ENCODE measurements around the gene RGS14.

The RGS14 gene

DNA sequence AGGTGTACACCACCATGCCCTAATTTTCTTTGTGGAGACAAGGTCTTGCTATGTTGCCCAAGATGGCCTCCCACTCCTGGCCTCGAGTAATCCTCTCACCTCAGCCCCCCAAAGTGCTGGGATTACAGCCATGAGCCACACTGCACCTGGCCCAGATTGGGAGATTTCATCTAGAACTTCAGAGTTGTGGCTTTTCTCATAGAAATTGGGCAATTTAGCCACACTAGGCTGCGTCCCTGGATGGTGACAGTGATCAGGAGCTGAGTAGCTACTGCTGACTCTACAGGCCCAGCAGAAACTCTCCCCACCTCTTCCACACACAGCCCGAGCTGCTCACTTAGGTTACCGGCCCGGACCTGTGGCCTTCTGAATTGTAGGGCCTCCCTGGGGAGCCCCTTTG lies 35.0 kb downstream of the RGS14 start:
- TF ChIP-seq, protein P1, sequence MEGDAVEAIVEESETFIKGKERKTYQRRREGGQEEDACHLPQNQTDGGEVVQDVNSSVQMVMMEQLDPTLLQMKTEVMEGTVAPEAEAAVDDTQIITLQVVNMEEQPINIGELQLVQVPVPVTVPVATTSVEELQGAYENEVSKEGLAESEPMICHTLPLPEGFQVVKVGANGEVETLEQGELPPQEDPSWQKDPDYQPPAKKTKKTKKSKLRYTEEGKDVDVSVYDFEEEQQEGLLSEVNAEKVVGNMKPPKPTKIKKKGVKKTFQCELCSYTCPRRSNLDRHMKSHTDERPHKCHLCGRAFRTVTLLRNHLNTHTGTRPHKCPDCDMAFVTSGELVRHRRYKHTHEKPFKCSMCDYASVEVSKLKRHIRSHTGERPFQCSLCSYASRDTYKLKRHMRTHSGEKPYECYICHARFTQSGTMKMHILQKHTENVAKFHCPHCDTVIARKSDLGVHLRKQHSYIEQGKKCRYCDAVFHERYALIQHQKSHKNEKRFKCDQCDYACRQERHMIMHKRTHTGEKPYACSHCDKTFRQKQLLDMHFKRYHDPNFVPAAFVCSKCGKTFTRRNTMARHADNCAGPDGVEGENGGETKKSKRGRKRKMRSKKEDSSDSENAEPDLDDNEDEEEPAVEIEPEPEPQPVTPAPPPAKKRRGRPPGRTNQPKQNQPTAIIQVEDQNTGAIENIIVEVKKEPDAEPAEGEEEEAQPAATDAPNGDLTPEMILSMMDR (IDR thresholded peaks at IDR 0.05; ENCODE audit: borderline replicate concordance, insufficient read depth, low read depth, low read length) = no peak
- H3K4me3 ChIP-seq (ENCODE audit: low read depth, low read length) = no peak overlapping the region

DNA sequence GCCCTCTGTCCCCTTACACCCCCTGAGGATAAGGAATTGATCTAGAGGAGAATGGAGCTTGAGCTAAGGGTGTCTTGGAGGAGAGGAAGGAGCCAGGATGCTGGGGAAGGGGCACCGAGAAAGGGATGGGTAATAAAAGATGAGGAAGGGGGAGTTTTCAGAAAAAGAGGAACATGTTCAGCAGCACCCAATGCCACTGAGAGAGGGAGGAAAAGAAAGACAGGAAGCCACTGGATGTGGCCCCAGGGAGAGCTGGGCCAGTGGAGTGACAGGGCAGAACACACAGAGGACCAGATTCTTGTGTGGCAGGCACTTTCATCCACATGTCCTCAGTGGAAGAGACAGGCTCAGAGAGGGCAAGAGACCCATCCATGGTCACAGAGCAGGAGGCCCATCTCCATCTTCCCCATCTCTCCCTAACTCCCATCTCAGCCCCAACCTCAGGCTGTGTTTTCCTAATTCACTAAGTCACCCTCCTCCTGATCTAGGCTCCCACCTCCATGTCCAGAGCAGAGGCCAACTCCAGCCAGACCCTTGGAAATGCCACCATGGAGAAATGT lies 35.6 kb downstream of the RGS14 start:
- TF ChIP-seq, protein P1 (IDR thresholded peaks at IDR 0.05; ENCODE audit: borderline replicate concordance, insufficient read depth, low read depth, low read length) = no peak
- no peak overlapping the region for H3K4me3 ChIP-seq (ENCODE audit: low read depth, low read length)

DNA sequence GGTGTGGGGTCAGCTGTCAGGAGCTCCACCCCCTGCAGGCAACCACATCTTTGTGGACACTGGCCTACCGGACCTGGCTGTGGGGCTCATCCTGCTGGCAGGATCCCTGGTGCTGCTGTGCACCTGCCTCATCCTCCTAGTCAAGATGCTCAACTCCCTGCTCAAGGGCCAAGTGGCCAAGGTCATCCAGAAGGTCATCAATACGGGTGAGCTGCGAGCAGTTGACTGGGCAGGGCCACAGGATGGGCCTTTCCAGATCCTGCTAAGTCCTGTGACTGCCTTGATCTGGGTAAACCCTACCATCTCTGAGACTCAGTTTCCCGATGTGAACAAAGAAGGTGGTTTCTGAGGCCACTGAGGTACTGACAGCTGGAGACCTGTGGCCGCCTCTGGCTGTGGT lies 36.3 kb downstream of the RGS14 start:
- TF ChIP-seq, protein P1 (IDR thresholded peaks at IDR 0.05; ENCODE audit: borderline replicate concordance, insufficient read depth, low read depth, low read length) = no peak
- H3K4me3 ChIP-seq (ENCODE audit: low read depth, low read length) = no peak overlapping the region

DNA sequence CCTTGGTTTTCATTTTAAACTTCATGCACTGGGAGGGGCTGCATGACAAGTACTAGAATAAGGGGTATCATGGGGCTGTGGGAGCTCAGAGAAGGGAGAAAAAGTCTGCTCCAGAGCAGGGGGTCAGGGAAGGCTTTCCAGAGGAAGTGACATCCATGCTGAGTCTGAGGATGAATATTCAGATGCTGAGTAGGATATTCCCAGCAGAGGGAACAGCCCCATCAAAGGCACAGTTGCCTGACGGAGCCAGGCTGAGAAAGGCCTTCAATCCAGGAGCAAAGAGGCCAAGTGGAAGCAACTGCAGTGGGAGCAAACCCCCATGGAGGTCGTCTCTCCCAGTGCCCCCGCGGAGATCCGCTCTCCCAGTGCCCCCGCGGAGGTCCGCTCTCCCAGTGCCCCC lies 38.4 kb downstream of the RGS14 start:
- no peak overlapping the region for H3K4me3 ChIP-seq (ENCODE audit: low read depth, low read length)
- TF ChIP-seq, protein P1 (IDR thresholded peaks at IDR 0.05; ENCODE audit: borderline replicate concordance, insufficient read depth, low read depth, low read length) = no peak

DNA sequence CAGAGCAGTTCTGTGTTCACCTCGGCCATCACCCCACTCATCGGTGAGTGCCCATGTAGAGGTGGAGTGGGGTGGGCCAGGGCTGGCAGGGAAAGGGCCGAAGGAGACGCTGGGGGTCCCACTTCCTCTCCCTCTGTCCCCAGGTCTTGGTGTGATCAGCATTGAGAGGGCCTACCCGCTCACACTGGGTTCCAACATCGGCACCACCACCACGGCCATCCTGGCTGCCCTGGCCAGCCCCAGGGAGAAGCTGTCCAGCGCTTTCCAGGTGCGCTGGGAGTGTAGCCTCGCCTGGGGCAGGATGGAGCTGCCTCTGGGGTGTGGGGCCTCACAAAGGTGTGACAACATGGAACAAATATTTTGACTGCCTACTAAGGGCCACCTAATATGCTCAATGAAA lies 39.1 kb downstream of the RGS14 start:
- TF ChIP-seq, protein P1 (IDR thresholded peaks at IDR 0.05; ENCODE audit: borderline replicate concordance, insufficient read depth, low read depth, low read length) = no peak
- H3K4me3 ChIP-seq (ENCODE audit: low read depth, low read length) = no peak overlapping the region

DNA sequence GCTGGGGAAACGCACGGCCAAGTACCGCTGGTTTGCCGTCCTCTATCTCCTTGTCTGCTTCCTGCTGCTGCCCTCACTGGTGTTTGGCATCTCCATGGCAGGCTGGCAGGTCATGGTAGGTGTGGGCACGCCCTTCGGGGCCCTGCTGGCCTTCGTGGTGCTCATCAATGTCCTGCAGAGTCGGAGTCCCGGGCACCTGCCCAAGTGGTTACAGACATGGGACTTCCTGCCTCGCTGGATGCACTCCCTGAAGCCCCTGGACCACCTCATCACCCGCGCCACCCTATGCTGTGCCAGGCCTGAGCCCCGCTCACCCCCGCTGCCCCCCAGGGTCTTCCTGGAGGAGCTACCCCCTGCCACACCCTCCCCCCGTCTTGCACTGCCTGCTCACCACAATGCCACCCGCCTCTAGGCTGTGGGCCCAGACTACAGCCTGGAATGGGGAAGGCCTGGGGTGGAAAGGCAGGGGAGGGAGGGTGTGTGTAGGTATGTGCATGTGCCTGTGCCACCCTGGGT lies 40.2 kb downstream of the RGS14 start:
- TF ChIP-seq, protein P1 (IDR thresholded peaks at IDR 0.05; ENCODE audit: borderline replicate concordance, insufficient read depth, low read depth, low read length) = no peak
- H3K4me3 ChIP-seq (ENCODE audit: low read depth, low read length) = no peak overlapping the region

Data from GM12875 (cell line).